ENCODE results near the gene LGR6. TPM values are rescaled to one million over a fixed set of nuclear protein-coding genes. Genes with fewer than 3 reads are reported as not detected.

The LGR6 gene
- total and polyA plus RNA-seq, 2 of the 4 experiments (the other 2 are of a cell fraction), result not detected

DNA sequence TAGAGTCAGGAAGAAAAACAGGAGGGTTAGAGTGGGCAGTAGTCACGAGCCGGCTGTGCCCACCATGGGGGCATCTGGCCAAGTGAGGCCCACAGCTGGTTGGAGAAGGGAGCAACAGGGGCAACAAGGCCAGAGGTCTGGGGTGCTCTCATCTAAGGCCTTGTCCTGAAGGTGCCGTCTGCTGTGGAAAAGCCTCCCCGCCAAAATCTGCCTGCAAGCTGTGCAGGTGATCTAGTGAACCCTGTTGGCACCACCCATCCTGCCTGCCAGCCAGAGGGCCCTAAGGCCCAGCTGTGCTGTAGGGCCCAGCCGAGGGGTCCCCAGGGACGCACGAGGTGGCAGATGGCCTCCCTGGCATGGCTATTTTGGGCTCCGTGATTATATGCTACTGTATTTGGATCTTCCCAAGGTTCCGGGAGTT is 51.3 kb downstream of the LGR6 start:
- 80% methylated on average over 4 of the region's 9 CpGs; no CpG with 5 or more reads in 1 of the 2 experiments for WGBS, 2 experiments (ENCODE audit: extremely low coverage in 2 of 2, insufficient read length in 1 of 2)
- dilution Hi-C loops (cut with HindIII; ENCODE audit: low sequenced_read_pairs, unreplicated experiment), result no loop called here

More for the DNA sequence above, 51.3 kb downstream of the LGR6 start:
- H2BK120ac ChIP-seq (ENCODE audit: low read depth, low read length), result no peak overlapping the region
- H3K4ac ChIP-seq (ENCODE audit: low read depth, low read length), result no peak overlapping the region
- CTCF ChIA-PET, result no interaction called here
- H3K4me3 ChIP-seq (ENCODE audit: insufficient read depth, low read depth, low read length), result no peak overlapping the region
- ATAC-seq (ENCODE audit: low read depth), result no peak
- H4K5ac ChIP-seq (ENCODE audit: low read depth, low read length), result no peak overlapping the region
- H2AK9ac ChIP-seq (replicated peaks; ENCODE audit: low read depth, low read length, poor library complexity), result no peak overlapping the region
- H3K4me1 ChIP-seq (ENCODE audit: control insufficient read depth, insufficient read depth, low read length), result no peaks in the 10 kb centered on the region
- no peak overlapping the region for H3K56ac ChIP-seq (ENCODE audit: extremely low read depth, insufficient read depth, low read length)
- POLR2A ChIA-PET (ENCODE audit: unreplicated experiment), result no interaction called here
- TF ChIP-seq RAD21 (IDR thresholded peaks at IDR 0.05; ENCODE audit: low read length) (no peak), CEBPB (IDR thresholded peaks at IDR 0.05; ENCODE audit: low read depth, low read length) (no peak), RCOR1 (IDR thresholded peaks at IDR 0.05; ENCODE audit: insufficient replicate concordance, low read length) (no peak), MAZ (IDR thresholded peaks at IDR 0.05; ENCODE audit: borderline replicate concordance, low read depth, low read length) (no peak), FOS (IDR thresholded peaks at IDR 0.05; ENCODE audit: low read depth, low read length) (no peak), NFE2L2 (IDR thresholded peaks at IDR 0.05; ENCODE audit: low read depth, low read length) (no peak), CHD1 (IDR thresholded peaks at IDR 0.05; ENCODE audit: low read depth, low read length) (no peak), POLR2A (IDR thresholded peaks at IDR 0.05; ENCODE audit: low read depth, low read length) (no peak), RFX5 (IDR thresholded peaks at IDR 0.05; ENCODE audit: low read depth, low read length) (no peak), BHLHE40 (IDR thresholded peaks at IDR 0.05; ENCODE audit: low read depth, low read length) (no peak), SMC3 (IDR thresholded peaks at IDR 0.05; ENCODE audit: low read depth, low read length) (no peak), MAFK (IDR thresholded peaks at IDR 0.05; ENCODE audit: low read depth, low read length) (no peak), MXI1 (IDR thresholded peaks at IDR 0.05; ENCODE audit: borderline replicate concordance, low read depth, low read length) (no peak)
- TF ChIP-seq, protein P1, sequence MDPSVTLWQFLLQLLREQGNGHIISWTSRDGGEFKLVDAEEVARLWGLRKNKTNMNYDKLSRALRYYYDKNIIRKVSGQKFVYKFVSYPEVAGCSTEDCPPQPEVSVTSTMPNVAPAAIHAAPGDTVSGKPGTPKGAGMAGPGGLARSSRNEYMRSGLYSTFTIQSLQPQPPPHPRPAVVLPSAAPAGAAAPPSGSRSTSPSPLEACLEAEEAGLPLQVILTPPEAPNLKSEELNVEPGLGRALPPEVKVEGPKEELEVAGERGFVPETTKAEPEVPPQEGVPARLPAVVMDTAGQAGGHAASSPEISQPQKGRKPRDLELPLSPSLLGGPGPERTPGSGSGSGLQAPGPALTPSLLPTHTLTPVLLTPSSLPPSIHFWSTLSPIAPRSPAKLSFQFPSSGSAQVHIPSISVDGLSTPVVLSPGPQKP (IDR thresholded peaks at IDR 0.05; ENCODE audit: borderline replicate concordance, low read depth, low read length), result no peak
- TF ChIP-seq, protein P2, sequence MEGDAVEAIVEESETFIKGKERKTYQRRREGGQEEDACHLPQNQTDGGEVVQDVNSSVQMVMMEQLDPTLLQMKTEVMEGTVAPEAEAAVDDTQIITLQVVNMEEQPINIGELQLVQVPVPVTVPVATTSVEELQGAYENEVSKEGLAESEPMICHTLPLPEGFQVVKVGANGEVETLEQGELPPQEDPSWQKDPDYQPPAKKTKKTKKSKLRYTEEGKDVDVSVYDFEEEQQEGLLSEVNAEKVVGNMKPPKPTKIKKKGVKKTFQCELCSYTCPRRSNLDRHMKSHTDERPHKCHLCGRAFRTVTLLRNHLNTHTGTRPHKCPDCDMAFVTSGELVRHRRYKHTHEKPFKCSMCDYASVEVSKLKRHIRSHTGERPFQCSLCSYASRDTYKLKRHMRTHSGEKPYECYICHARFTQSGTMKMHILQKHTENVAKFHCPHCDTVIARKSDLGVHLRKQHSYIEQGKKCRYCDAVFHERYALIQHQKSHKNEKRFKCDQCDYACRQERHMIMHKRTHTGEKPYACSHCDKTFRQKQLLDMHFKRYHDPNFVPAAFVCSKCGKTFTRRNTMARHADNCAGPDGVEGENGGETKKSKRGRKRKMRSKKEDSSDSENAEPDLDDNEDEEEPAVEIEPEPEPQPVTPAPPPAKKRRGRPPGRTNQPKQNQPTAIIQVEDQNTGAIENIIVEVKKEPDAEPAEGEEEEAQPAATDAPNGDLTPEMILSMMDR (conservative IDR thresholded peaks at IDR 0.05; ENCODE audit: low read depth, low read length), result no peak
- TF ChIP-seq, protein P3, sequence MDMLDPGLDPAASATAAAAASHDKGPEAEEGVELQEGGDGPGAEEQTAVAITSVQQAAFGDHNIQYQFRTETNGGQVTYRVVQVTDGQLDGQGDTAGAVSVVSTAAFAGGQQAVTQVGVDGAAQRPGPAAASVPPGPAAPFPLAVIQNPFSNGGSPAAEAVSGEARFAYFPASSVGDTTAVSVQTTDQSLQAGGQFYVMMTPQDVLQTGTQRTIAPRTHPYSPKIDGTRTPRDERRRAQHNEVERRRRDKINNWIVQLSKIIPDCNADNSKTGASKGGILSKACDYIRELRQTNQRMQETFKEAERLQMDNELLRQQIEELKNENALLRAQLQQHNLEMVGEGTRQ (IDR thresholded peaks at IDR 0.05; ENCODE audit: low read depth, low read length), result no peak
- no peak overlapping the region for H3K18ac ChIP-seq (ENCODE audit: low read depth, low read length)
- H2BK15ac ChIP-seq (ENCODE audit: low read depth, low read length), result no peak overlapping the region
- no TSS peak for BruUV-seq (replicated peaks)
- no peak overlapping the region for H4K8ac ChIP-seq (ENCODE audit: low read depth in 2 of 2, low read length in 2 of 2)
- no peaks in the 10 kb centered on the region for H3K9me3 ChIP-seq (ENCODE audit: control insufficient read depth, insufficient read depth, low read length)
- no peak overlapping the region for H3K9ac ChIP-seq (ENCODE audit: low read depth, low read length)
- H3K14ac ChIP-seq (replicated peaks; ENCODE audit: low read depth, low read length), result no peak overlapping the region
- H2AFZ ChIP-seq (replicated peaks; ENCODE audit: low read length, poor library complexity), result no peak overlapping the region
- H3K27ac ChIP-seq (ENCODE audit: insufficient read depth, low read length), result no peak overlapping the region
- no peaks in the 10 kb centered on the region for H4K20me1 ChIP-seq (ENCODE audit: insufficient read depth, low read length)
- no peak overlapping the region for H2AK5ac ChIP-seq (ENCODE audit: low read depth, low read length)
- no peak overlapping the region for H4K91ac ChIP-seq (ENCODE audit: insufficient read depth, low read depth, low read length)
- H3K79me1 ChIP-seq (ENCODE audit: low read depth in 1 of 2, low read length in 2 of 2), result no peaks in the 10 kb centered on the region
- H3K36me3 ChIP-seq (ENCODE audit: control insufficient read depth, insufficient read depth, low read length), result no peaks in the 10 kb centered on the region
- no peak for DNase-seq
- intact Hi-C loops (cut with micrococcal nuclease), result no loop called here
- H2BK5ac ChIP-seq (ENCODE audit: low read depth, low read length, poor library complexity, severe bottlenecking), result no peak overlapping the region
- H3K9me1 ChIP-seq (ENCODE audit: insufficient read depth, low read length), result 0 out of 2 replicates have a peak, but pooled peaks cover 3% of the 10 kb centered on the region
- H2BK20ac ChIP-seq (ENCODE audit: low read depth, low read length), result no peak overlapping the region
- in situ Hi-C loops (cut with MboI; ENCODE audit: low sequenced_read_pairs), result no loop called here
- H3K23ac ChIP-seq (ENCODE audit: low read depth, low read length), result no peak overlapping the region
- no peak overlapping the region for H3K4me2 ChIP-seq (ENCODE audit: low read depth, low read length)
- peaks cover 68% of the 10 kb centered on the region for H3K27me3 ChIP-seq (ENCODE audit: control insufficient read depth, insufficient read depth, low read length)
